GM10266 (cell line): ENCODE results near the gene C4orf51.

Source experiments
- DNase-seq: peaks from one replicate; pipeline ENCODE4 v3.0.0; 2012; ENCODE audit errors: extremely low spot score
- TF ChIP-seq, protein P1 (sequence below): IDR thresholded peaks from 2 replicates; pipeline ENCODE4 v1.5.1; 2012; ENCODE audit warnings: mild to moderate bottlenecking, low read depth; ENCODE audit not compliant: control insufficient read depth, insufficient read depth; ENCODE audit errors: missing control alignments

Gene C4orf51

DNA sequence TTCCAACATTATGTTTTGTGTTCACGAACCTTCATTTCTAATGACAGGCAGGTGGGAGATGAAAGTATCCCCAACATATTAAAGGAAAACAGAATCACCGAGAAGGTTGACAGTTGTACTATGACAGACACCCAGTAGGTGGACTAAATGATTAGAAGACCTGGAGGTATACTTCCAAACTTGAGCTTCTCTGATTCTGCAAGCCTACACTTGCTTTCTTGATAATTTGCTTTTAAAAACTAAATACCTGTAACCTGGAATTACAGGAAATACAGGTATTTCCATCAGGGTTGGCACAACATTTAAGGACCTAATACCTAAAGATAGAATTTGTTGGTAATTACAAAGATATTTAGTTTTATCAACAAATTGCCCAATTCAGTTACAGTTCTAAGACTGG lies 43.4 kb downstream of the C4orf51 start:
- TF ChIP-seq, protein P1, sequence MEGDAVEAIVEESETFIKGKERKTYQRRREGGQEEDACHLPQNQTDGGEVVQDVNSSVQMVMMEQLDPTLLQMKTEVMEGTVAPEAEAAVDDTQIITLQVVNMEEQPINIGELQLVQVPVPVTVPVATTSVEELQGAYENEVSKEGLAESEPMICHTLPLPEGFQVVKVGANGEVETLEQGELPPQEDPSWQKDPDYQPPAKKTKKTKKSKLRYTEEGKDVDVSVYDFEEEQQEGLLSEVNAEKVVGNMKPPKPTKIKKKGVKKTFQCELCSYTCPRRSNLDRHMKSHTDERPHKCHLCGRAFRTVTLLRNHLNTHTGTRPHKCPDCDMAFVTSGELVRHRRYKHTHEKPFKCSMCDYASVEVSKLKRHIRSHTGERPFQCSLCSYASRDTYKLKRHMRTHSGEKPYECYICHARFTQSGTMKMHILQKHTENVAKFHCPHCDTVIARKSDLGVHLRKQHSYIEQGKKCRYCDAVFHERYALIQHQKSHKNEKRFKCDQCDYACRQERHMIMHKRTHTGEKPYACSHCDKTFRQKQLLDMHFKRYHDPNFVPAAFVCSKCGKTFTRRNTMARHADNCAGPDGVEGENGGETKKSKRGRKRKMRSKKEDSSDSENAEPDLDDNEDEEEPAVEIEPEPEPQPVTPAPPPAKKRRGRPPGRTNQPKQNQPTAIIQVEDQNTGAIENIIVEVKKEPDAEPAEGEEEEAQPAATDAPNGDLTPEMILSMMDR = peak; percentile 7
- no peak for DNase-seq

DNA sequence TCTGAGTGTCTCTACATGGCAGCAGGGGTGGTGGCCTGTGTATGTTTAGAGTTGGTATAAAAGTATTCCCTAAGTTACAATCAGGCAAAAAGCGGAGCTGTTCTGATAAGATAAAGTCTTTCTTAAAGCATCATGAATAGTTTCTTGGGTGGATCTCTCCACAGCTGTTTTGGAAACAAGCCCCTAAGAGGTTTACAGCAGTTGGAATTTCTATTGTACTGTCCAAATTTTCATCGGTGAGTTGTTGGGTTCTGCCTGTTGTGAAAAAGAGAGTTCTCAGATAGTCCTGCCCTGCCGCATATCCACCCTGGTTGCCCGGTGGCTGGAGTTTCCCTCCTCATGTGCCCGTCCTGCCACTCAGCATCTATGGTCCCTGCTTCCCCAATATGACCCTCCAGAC lies 50.1 kb downstream of the C4orf51 start:
- no peak for DNase-seq
- TF ChIP-seq, protein P1 = no peak

DNA sequence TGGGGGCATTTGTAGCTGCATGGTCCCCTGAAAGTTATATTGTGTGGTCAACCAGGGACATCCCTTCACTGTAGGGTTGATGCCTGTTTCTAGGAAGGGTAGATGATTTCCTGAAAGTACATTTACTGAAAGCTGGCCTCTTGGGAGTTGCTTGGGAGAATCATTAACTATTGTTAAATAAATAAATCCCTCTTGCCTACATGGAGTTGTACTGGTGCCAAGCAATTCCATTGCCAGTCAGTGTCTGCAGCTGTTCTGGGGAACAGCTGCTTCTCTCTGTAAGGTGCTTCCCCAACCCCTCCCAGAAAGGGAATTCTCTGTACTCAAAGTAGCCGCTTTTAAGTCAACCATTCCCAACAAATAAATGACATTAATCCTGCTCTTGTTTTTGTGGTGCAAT lies 51.1 kb downstream of the C4orf51 start:
- TF ChIP-seq, protein P1 = no peak
- no peak for DNase-seq

DNA sequence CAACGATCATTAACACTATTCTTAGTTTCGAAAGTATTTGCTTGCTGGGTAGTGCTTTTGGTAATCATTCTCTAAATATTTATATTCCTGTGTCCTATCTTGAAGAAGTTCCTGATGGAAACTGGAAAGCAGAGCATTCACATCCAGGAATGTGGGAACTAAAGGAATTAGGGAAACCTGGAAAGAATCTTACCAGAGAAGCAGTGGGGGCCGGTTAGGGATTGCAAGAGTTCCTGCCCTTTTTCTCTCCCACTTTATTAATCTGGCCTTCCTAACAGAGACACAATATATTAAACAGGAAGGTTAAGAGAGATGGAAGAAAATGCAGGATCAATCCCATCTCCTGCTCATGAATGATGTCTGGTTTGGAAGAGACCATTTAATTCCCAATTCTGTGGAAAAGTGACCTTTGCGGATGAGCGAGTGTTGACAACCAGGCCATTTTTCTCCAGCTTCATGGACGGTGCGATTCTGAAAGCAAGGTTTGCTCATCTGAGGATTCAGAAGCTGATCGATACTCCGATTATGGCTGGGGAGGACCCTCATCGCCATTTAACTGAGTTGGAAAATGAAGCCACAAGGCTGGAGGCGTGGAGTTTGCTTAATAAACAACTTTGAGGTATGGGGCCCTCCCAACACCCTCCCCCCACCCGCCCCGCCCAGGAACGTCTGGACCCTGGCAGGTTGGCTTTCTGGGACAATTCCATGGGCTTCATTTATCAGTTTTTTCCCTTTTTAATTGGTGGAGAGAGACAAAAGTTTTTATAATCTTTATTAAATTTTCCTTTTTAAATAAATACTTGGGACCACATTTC lies 52.3 kb downstream of the C4orf51 start:
- TF ChIP-seq, protein P1 = no peak
- DNase-seq = no peak

DNA sequence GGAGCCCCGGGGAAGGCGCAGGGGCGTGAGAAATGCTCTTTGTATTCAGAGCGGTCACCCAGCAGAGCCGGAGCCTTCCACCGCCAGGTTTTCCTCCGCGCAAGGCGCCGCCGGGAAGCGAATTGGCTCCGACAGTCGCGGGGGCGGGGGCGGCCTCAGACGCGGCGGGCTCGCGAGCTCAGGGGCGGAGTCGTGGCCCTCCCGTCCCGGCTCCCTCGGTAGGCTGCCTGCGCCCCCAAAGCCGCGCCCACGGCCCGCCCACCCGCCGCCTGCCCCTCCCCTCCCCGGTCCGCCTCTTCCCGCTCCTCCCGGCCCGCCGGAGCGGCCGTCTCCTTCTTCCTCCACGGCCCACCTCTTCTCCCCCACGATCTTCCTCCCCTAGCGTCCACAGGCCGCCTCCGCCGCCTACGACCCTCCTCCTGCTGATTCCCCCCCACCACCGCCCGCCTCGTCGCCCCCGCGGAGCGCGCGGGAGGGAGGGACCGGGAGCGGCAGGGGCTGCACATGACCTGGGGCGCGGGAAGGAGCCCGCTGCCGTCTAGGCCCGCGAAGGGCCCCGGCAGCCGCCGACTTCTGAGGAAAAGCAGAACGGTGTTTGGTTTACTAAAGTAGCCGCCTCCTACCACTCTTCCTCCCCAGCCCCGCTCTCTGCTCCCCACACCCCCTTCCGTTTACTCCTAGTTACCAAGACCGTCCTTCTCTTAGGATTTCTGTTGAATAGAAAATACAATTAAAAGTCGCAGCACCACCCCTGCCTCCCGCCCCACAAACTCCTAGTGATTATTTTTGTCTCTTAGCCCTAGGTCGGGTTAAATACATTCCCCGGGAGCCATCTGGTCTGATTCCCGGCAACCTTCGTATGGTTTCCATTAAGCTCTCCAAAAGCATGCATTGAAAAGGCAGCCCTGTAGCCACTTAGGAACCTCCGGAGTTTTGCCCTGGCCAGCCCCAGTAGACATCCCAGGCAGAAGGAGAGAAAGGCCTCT lies 53.2 kb downstream of the C4orf51 start:
- TF ChIP-seq, protein P1 = no peak
- peak; percentile 93 for DNase-seq

DNA sequence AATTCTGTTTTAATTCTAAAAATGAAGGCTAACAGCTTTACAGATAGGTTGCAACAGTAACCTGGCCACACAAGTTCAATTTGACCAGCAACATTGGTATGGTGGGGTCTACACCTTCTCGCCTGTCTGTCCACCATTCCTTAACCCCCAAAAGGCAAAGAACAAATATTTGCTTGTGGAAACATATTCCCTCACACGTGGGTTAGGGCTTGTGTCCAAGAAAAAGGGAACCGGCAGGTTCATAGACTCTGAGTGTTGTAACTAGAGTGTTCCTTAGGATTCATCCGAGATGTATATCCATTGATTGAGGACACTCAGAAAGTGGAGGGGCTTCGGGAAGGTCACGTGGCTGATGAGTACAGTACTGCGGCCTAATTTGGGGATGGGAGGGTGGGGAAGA lies 54.1 kb downstream of the C4orf51 start:
- TF ChIP-seq, protein P1 = no peak
- no peak for DNase-seq
